Vagina (tissue), 2 donors: ENCODE measurements around the gene GCHFR.

Experiments
- POLR2A ChIP-seq, 2 donors: fragments of 450-650 bp; IDR thresholded peaks; one replicate each; pipeline ENCODE4 v1.6.1; 2017; ENCODE audit warnings: antibody characterized with exemption in 2 of 2, mild to moderate bottlenecking in 2 of 2, moderate library complexity in 2 of 2
- TF ChIP-seq, protein P1 (sequence below), 3 experiments: fragments of 450-650 bp in 2 of 3; fragments of 200-600 bp in 1 of 3; sonication (generic) in 1 of 3; IDR thresholded peaks; one replicate each; pipeline ENCODE4 v1.5.1; 2017 to 2019; ENCODE audit warnings: antibody characterized with exemption in 3 of 3, mild to moderate bottlenecking in 2 of 3, moderate library complexity in 2 of 3

DNA sequence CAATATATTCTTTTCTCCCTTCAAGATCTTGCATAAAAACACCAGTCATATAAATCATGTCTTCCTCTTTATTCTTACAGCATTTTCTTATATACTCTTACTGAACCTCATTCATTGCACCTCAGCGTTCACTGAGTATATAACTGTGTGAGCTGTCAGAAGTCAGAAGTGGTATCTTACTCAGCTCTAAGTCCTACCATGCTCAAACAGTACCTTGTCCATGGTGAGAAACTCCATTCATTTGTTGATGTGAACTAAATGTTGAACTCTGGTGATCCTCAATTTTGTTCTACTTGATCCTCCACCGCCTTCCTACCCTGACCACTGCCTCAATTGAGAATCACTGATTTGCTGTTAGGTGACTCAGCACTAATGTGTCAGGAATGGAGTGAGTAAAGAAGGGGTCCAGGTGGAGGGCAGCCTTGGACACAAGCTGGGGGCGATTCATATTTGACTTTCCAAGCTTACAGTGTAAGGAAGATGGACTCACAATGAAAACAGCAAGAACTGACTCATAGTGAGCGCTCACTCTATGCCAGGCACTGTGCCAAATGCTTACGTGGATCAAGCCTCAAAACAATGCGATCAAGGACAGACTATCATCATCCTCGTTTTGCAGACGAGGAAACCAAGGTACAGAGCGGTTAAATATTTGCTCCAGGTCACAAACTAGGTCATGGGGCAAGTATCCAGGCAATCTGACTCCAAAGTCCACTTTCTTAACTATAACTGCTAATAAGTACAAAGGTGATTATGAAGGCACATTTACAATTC lies 29.5 kb downstream of the GCHFR start:
- TF ChIP-seq, protein P1, sequence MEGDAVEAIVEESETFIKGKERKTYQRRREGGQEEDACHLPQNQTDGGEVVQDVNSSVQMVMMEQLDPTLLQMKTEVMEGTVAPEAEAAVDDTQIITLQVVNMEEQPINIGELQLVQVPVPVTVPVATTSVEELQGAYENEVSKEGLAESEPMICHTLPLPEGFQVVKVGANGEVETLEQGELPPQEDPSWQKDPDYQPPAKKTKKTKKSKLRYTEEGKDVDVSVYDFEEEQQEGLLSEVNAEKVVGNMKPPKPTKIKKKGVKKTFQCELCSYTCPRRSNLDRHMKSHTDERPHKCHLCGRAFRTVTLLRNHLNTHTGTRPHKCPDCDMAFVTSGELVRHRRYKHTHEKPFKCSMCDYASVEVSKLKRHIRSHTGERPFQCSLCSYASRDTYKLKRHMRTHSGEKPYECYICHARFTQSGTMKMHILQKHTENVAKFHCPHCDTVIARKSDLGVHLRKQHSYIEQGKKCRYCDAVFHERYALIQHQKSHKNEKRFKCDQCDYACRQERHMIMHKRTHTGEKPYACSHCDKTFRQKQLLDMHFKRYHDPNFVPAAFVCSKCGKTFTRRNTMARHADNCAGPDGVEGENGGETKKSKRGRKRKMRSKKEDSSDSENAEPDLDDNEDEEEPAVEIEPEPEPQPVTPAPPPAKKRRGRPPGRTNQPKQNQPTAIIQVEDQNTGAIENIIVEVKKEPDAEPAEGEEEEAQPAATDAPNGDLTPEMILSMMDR (IDR thresholded peaks at IDR 0.05), result no peak
- TF ChIP-seq POLR2A (IDR thresholded peaks at IDR 0.05), result no peak
